Measurements from ENCODE around the gene STK38.

DNA sequence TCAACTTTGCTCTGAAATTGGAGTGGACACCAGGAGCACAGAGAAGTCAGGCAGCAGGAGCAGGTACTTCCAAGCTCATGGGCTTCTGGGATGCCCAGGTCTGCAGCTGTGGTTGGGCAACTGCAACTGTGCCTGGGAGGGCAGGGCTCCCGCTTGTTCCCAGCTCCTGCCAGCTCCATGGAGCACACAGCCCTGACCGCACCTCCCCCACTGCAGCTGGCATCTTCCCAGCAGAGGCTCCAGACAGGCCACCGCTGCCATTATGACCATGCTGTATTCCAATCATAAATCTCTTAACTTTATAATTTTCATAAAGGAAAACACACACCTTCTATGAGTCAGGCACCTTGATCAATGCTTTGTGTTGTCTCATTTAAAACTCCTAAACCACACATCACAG is 36.9 kb downstream of the STK38 start:
- TF ChIP-seq, protein P1, sequence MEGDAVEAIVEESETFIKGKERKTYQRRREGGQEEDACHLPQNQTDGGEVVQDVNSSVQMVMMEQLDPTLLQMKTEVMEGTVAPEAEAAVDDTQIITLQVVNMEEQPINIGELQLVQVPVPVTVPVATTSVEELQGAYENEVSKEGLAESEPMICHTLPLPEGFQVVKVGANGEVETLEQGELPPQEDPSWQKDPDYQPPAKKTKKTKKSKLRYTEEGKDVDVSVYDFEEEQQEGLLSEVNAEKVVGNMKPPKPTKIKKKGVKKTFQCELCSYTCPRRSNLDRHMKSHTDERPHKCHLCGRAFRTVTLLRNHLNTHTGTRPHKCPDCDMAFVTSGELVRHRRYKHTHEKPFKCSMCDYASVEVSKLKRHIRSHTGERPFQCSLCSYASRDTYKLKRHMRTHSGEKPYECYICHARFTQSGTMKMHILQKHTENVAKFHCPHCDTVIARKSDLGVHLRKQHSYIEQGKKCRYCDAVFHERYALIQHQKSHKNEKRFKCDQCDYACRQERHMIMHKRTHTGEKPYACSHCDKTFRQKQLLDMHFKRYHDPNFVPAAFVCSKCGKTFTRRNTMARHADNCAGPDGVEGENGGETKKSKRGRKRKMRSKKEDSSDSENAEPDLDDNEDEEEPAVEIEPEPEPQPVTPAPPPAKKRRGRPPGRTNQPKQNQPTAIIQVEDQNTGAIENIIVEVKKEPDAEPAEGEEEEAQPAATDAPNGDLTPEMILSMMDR (IDR thresholded peaks at IDR 0.05; ENCODE audit: low read depth, low read length): no peak
- no peak for TF ChIP-seq EZH2phosphoT487 (IDR thresholded peaks at IDR 0.05; ENCODE audit: low read depth)

All from OCI-LY3 (cell line).